OCI-LY1 (cell line): ENCODE data around the gene REEP6.

ENCODE experiments used
- CTCF ChIP-seq: fragments of 200-600 bp; sonication (generic), shearing (Covaris generic); IDR thresholded peaks from 2 replicates; pipeline ENCODE4 v1.5.1; 2017; ENCODE audit warnings: mild to moderate bottlenecking, antibody characterized with exemption, low read length, moderate library complexity, mixed read lengths
- EZH2 ChIP-seq: fragments of 200-600 bp; sonication (generic), shearing (Covaris generic); IDR thresholded peaks from 2 replicates; pipeline ENCODE4 v1.8.0; 2017; ENCODE audit warnings: borderline replicate concordance, mixed run types, mild to moderate bottlenecking, antibody characterized with exemption, low read length, moderate library complexity, mixed read lengths

- TF ChIP-seq CTCF (no peak), EZH2 (no peak)
Observed at GRCh38 chr19:1450735-1451731, 39.9 kb upstream of the REEP6 start.
